Stomach (tissue), 9 donors: ENCODE measurements around the gene PCDHGA1. TPM values are rescaled to one million over a fixed set of nuclear protein-coding genes. Genes with fewer than 3 reads are reported as not detected.

Source experiments
- DNase-seq, 2 donors: peaks; one replicate each; pipeline versions ENCODE4 v3.0.0 to v3.0.0-alpha.2; 2013 to 2019
- H3K27ac ChIP-seq, 5 donors: fragments of 200-600 bp in 4 of 5; sonication (generic) in 4 of 5; one replicate each; pipeline ENCODE4 v1.5.1; 2013 to 2019; ENCODE audit warnings: mild to moderate bottlenecking in 1 of 5, moderate library complexity in 1 of 5
- H3K27me3 ChIP-seq, 3 donors: fragments of 200-600 bp; sonication (generic); one replicate each; pipeline ENCODE4 v1.5.1; 2017 to 2019; ENCODE audit warnings: mixed run types in 1 of 3
- H3K36me3 ChIP-seq, 4 donors: fragments of 200-600 bp; sonication (generic); 1 replicate in 3 of 4; 2 replicates in 1 of 4; pipeline ENCODE4 v1.5.1; 2016 to 2019
- H3K4me1 ChIP-seq, 4 donors: fragments of 200-600 bp; sonication (generic); one replicate each; pipeline ENCODE4 v1.5.1; 2016 to 2019
- H3K4me3 ChIP-seq, 4 donors: fragments of 200-600 bp; sonication (generic) in 3 of 4; one replicate each; pipeline ENCODE4 v1.5.1; 2016 to 2019; ENCODE audit warnings: mild to moderate bottlenecking in 1 of 4
- H3K9me3 ChIP-seq, 4 donors: fragments of 200-600 bp; sonication (generic); one replicate each; pipeline ENCODE4 v1.5.1; 2016 to 2019
- EP300 ChIP-seq: sonication (generic); formaldehyde crosslinking; IDR thresholded peaks from one replicate; pipeline ENCODE4 v1.6.1; 2017; ENCODE audit warnings: antibody characterized with exemption
- POLR2A ChIP-seq, 4 donors: fragments of 450-650 bp; IDR thresholded peaks; one replicate each; pipeline ENCODE4 v1.6.1; 2016; ENCODE audit warnings: antibody characterized with exemption in 4 of 4, control low read depth in 2 of 4, mild to moderate bottlenecking in 1 of 4, moderate library complexity in 1 of 4
- POLR2AphosphoS5 ChIP-seq, 3 donors: sonication (generic); formaldehyde crosslinking; IDR thresholded peaks; one replicate each; pipeline ENCODE4 v1.6.1; 2016; ENCODE audit warnings: antibody characterized with exemption in 3 of 3
- WGBS, 5 donors: extraction: QIAGEN DNeasy Blood & Tissue Kit in 3 of 5; methylation state at CpG; one replicate each; pipeline versions ENCODE4 v1.1.5 to v1.1.7; 2013 to 2018; 5-methylcytosine and 5-hydroxymethylcytosine counted together
- intact Hi-C: fragments of 100-400 bp; cut with DNase I; formaldehyde crosslinking; loops from one replicate; pipeline ENCODE4 v1.15.1; 2023; ENCODE audit warnings: low total_unique reads
- polyA plus RNA-seq, 3 donors: library from polyadenylated mRNA; stranded (reverse); fragments of 200-250 nt; gene quantifications; one replicate each; pipeline ENCODE4 v1.2.3, GENCODE V29; 2013
- total RNA-seq, 5 donors: library from RNA; depleted of rRNA; stranded (reverse); fragments of >200 nt; gene quantifications; one replicate each; pipeline versions ENCODE4 v1.1.0 to v1.2.3, GENCODE V29; 2014 to 2016
- TF ChIP-seq, protein P1 (sequence below), 7 experiments: fragments of 450-650 bp in 4 of 7; fragments of 200-600 bp in 3 of 7; sonication (generic) in 3 of 7; IDR thresholded peaks; one replicate each; pipeline ENCODE4 v1.5.1; 2016 to 2019; ENCODE audit warnings: antibody characterized with exemption in 7 of 7, control low read depth in 2 of 7, mild to moderate bottlenecking in 1 of 7
- donor health status: healthy with polysubstance abuse.
- donor health status: Bipolar disorder and iron deficiency.
- donor health status: healthy.

PCDHGA1 gene
- total and polyA plus RNA-seq, 8 donors = 0.13 to 0.18 TPM; not detected in 6

GRCh38 chr5:141547488-141547887, 217.2 kb downstream of the PCDHGA1 start:
- no peak overlapping the region for H3K27ac ChIP-seq
- peaks cover 13 to 79% (median 73%) of the 10 kb centered on the region in 4 donors for H3K36me3 ChIP-seq
- intact Hi-C loops = no loop called here
- peaks cover 14 to 28% (median 24%) of the 10 kb centered on the region in 4 donors for H3K9me3 ChIP-seq
- DNase-seq = no peak
- WGBS, 5 donors = 93 to 100% (median 97%) methylated on average over 1 of the region's 1 CpG
- no peaks in the 10 kb centered on the region for H3K4me1 ChIP-seq
- H3K4me3 ChIP-seq = no peak overlapping the region
- TF ChIP-seq EP300 = no peak
- TF ChIP-seq, protein P1, sequence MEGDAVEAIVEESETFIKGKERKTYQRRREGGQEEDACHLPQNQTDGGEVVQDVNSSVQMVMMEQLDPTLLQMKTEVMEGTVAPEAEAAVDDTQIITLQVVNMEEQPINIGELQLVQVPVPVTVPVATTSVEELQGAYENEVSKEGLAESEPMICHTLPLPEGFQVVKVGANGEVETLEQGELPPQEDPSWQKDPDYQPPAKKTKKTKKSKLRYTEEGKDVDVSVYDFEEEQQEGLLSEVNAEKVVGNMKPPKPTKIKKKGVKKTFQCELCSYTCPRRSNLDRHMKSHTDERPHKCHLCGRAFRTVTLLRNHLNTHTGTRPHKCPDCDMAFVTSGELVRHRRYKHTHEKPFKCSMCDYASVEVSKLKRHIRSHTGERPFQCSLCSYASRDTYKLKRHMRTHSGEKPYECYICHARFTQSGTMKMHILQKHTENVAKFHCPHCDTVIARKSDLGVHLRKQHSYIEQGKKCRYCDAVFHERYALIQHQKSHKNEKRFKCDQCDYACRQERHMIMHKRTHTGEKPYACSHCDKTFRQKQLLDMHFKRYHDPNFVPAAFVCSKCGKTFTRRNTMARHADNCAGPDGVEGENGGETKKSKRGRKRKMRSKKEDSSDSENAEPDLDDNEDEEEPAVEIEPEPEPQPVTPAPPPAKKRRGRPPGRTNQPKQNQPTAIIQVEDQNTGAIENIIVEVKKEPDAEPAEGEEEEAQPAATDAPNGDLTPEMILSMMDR (IDR thresholded peaks at IDR 0.05) = no peak
- H3K27me3 ChIP-seq = no peaks in the 10 kb centered on the region

GRCh38 chr5:141547921-141548320, 217.6 kb downstream of the PCDHGA1 start:
- no peaks in the 10 kb centered on the region for H3K27me3 ChIP-seq
- 93 to 99% (median 98%) methylated on average over 5 of the region's 5 CpGs for WGBS, 5 donors
- intact Hi-C loops = no loop called here
- TF ChIP-seq EP300 (no peak), POLR2A (IDR thresholded peaks at IDR 0.05) (no peak), POLR2AphosphoS5 (IDR thresholded peaks at IDR 0.05) (no peak)
- TF ChIP-seq, protein P1 (IDR thresholded peaks at IDR 0.05) = no peak
- no peak overlapping the region for H3K4me3 ChIP-seq
- peaks cover 14 to 28% (median 24%) of the 10 kb centered on the region in 4 donors for H3K9me3 ChIP-seq
- H3K36me3 ChIP-seq = peaks cover 13 to 79% (median 77%) of the 10 kb centered on the region in 4 donors
- H3K27ac ChIP-seq = no peak overlapping the region
- DNase-seq = no peak
- no peaks in the 10 kb centered on the region for H3K4me1 ChIP-seq

DNA sequence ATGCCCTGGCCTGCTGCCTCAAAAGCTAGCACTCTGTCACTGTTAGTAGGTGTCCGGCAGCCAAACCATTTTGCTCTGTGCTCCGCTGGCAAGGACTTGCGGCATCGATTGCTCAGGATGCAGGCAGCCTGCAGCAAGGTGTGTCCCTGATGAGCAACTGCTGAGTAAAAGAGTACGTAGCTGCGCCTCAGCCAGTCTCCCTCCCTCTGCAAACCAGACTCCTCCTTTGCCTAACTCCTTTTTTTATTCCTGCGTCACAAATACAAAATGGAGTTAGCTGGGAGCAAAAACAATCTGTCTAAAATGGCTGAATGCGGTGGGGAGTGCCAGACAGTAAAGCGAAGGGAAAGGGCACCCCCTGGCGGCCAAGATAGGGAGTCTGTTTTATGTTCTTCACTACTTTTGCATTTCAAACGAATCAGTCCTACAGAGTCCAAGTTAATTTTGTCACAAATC, 227.4 kb downstream of the PCDHGA1 start:
- intact Hi-C loops = no loop called here
- Histone ChIP-seq H3K9me3 (no peaks in the 10 kb centered on the region), H3K36me3 (peaks cover 0 to 37% (median 18%) of the 10 kb centered on the region in 4 donors), H3K27ac (peak overlapping the region; percentile 6 to 86 (median 81)), H3K4me3 (peak overlapping the region in 2 of 4 donors; percentile 8 to 11), H3K4me1 (peaks cover 10 to 58% (median 24%) of the 10 kb centered on the region in 4 donors), H3K27me3 (no peaks in the 10 kb centered on the region)
- TF ChIP-seq EP300 (peak; percentile 19), POLR2A (IDR thresholded peaks at IDR 0.05) (no peak), POLR2AphosphoS5 (IDR thresholded peaks at IDR 0.05) (peak; percentile 29 to 83 (median 29))
- TF ChIP-seq, protein P1 (IDR thresholded peaks at IDR 0.05) = peak in 5 of 7 experiments; percentile 43 to 78 (median 73)
- 42 to 62% (median 57%) methylated on average over 11 of the region's 11 CpGs for WGBS, 5 donors
- DNase-seq = peak; percentile 81 to 95

DNA sequence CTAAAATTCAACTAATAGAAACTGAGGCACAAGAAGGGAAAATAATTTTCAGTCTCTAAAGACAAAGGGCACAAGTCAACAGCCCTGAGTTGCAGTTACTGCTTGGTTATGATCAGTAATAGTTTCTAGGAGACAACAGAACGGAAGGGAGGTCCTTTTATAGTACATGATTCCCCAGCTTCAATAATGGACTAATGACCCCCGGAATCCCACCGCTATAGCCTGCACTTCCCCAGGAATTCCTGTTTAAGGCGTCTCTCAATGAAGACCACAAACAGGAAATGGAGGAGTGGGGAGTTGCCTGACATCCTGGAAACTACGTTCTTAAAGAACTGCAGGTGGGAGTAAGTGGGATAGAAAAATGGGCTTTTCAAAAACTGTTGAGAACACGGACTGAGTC, 227.8 kb downstream of the PCDHGA1 start:
- intact Hi-C loops = no loop called here
- H3K4me3 ChIP-seq = no peak overlapping the region
- H3K9me3 ChIP-seq = no peaks in the 10 kb centered on the region
- WGBS, 5 donors = 31 to 65% (median 60%) methylated on average over 6 of the region's 6 CpGs
- DNase-seq = peak in 1 of 2 donors; percentile 31
- no peaks in the 10 kb centered on the region for H3K27me3 ChIP-seq
- peak overlapping the region; percentile 66 to 86 (median 81) for H3K27ac ChIP-seq
- H3K4me1 ChIP-seq = peaks cover 10 to 58% (median 24%) of the 10 kb centered on the region in 4 donors
- TF ChIP-seq EP300 = no peak
- TF ChIP-seq, protein P1 (IDR thresholded peaks at IDR 0.05) = peak in 1 of 7 experiments; percentile 6
- peaks cover 0 to 37% (median 14%) of the 10 kb centered on the region in 4 donors for H3K36me3 ChIP-seq
